ENCODE measurements around the gene MEGF6.

- TF ChIP-seq EP300 (IDR thresholded peaks at IDR 0.05): no peak
- no peak for TF ChIP-seq POLR2A (IDR thresholded peaks at IDR 0.05)
- TF ChIP-seq, protein P1, sequence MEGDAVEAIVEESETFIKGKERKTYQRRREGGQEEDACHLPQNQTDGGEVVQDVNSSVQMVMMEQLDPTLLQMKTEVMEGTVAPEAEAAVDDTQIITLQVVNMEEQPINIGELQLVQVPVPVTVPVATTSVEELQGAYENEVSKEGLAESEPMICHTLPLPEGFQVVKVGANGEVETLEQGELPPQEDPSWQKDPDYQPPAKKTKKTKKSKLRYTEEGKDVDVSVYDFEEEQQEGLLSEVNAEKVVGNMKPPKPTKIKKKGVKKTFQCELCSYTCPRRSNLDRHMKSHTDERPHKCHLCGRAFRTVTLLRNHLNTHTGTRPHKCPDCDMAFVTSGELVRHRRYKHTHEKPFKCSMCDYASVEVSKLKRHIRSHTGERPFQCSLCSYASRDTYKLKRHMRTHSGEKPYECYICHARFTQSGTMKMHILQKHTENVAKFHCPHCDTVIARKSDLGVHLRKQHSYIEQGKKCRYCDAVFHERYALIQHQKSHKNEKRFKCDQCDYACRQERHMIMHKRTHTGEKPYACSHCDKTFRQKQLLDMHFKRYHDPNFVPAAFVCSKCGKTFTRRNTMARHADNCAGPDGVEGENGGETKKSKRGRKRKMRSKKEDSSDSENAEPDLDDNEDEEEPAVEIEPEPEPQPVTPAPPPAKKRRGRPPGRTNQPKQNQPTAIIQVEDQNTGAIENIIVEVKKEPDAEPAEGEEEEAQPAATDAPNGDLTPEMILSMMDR (IDR thresholded peaks at IDR 0.05): no peak
Measured at GRCh38 chr1:3501437-3501836, 109.9 kb downstream of the MEGF6 start.

Data from suprapubic skin (tissue), 3 donors.